ENCODE measurements around the gene NAB1. TPM values are rescaled to one million over a fixed set of nuclear protein-coding genes. Genes with fewer than 3 reads are reported as not detected.

NAB1 gene
- total RNA-seq, 1 experiment from 2014 or later: 40.2 TPM

DNA sequence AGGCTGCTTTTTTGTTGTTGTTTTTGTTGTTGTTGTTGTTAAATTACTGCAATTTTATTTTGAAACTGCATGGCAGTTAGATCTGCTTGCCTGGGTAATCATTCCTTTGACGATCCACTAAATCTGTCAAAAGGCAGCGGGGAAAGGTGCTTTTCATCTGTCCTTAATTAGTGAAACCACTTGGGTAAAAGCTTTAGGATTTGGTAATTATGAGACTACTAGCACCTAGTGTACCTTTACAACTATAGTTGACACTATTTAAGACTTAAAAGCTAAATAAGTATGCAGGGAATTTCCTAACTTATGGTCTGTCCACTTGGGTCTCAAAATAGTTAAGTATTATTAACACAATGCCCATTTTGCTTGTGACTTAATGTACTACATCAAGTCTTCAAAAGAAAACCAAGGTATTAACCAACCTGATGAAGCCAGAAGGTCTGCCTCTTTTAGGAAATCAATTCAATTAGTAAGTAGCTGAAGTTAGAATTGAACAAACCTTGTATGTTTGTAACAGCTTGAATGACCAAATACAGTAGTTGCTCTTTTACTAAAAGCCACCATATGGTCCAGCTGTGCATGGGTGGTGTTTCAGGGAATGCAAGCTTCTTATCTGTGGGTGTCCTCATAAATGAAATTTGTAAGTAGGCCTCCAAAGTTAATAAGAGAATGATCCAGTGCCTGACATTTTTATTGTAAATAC is 44.8 kb downstream of the NAB1 start:
- Histone ChIP-seq H3K36me3 (ENCODE audit: control insufficient read depth, insufficient read depth, low read length) (peaks cover 14% of the 10 kb centered on the region), H3K4me3 (ENCODE audit: low read depth in 2 of 2, low read length in 2 of 2) (no peak overlapping the region), H3K27ac (ENCODE audit: low read length) (no peak overlapping the region), H3K4me1 (ENCODE audit: control insufficient read depth, insufficient read depth, low read length) (no peaks in the 10 kb centered on the region), H3K9me3 (ENCODE audit: control insufficient read depth, insufficient read depth, low read depth, low read length) (no peaks in the 10 kb centered on the region), H3K27me3 (ENCODE audit: control insufficient read depth, insufficient read depth, low read length) (no peaks in the 10 kb centered on the region)
- DNase-seq (ENCODE audit: low read depth, low spot score) (no peak), ATAC-seq (no peak)
- in situ Hi-C loops (cut with HindIII; ENCODE audit: low pct_unique_long_range_greater_than_20kb, low sequenced_read_pairs): no loop called here
- ChIA-PET POLR2A (interaction anchor here (0.6 kb wide), 1 partner anchor 434 kb away, joined by 3 read pairs; no protein-coding TSS in a partner anchor), CTCF (no interaction called here)
- BruUV-seq (replicated peaks): no TSS peak
- intact Hi-C loops (cut with micrococcal nuclease; ENCODE audit: unreplicated experiment): no loop called here
- TF ChIP-seq TCF7L2 (IDR thresholded peaks at IDR 0.05; ENCODE audit: low read depth, low read length): no peak
- TF ChIP-seq, protein P1, sequence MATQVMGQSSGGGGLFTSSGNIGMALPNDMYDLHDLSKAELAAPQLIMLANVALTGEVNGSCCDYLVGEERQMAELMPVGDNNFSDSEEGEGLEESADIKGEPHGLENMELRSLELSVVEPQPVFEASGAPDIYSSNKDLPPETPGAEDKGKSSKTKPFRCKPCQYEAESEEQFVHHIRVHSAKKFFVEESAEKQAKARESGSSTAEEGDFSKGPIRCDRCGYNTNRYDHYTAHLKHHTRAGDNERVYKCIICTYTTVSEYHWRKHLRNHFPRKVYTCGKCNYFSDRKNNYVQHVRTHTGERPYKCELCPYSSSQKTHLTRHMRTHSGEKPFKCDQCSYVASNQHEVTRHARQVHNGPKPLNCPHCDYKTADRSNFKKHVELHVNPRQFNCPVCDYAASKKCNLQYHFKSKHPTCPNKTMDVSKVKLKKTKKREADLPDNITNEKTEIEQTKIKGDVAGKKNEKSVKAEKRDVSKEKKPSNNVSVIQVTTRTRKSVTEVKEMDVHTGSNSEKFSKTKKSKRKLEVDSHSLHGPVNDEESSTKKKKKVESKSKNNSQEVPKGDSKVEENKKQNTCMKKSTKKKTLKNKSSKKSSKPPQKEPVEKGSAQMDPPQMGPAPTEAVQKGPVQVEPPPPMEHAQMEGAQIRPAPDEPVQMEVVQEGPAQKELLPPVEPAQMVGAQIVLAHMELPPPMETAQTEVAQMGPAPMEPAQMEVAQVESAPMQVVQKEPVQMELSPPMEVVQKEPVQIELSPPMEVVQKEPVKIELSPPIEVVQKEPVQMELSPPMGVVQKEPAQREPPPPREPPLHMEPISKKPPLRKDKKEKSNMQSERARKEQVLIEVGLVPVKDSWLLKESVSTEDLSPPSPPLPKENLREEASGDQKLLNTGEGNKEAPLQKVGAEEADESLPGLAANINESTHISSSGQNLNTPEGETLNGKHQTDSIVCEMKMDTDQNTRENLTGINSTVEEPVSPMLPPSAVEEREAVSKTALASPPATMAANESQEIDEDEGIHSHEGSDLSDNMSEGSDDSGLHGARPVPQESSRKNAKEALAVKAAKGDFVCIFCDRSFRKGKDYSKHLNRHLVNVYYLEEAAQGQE (IDR thresholded peaks at IDR 0.05; ENCODE audit: insufficient read depth in 1 of 2, low read depth in 2 of 2, low read length in 1 of 2): no peak
- TF ChIP-seq POLR2AphosphoS5 (IDR thresholded peaks at IDR 0.05; ENCODE audit: low read depth, low read length): no peak
- TF ChIP-seq, protein P2, sequence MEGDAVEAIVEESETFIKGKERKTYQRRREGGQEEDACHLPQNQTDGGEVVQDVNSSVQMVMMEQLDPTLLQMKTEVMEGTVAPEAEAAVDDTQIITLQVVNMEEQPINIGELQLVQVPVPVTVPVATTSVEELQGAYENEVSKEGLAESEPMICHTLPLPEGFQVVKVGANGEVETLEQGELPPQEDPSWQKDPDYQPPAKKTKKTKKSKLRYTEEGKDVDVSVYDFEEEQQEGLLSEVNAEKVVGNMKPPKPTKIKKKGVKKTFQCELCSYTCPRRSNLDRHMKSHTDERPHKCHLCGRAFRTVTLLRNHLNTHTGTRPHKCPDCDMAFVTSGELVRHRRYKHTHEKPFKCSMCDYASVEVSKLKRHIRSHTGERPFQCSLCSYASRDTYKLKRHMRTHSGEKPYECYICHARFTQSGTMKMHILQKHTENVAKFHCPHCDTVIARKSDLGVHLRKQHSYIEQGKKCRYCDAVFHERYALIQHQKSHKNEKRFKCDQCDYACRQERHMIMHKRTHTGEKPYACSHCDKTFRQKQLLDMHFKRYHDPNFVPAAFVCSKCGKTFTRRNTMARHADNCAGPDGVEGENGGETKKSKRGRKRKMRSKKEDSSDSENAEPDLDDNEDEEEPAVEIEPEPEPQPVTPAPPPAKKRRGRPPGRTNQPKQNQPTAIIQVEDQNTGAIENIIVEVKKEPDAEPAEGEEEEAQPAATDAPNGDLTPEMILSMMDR (IDR thresholded peaks at IDR 0.05): no peak
- TF ChIP-seq SIN3A (IDR thresholded peaks at IDR 0.05; ENCODE audit: borderline replicate concordance, insufficient read depth, low read depth, low read length): no peak

DNA sequence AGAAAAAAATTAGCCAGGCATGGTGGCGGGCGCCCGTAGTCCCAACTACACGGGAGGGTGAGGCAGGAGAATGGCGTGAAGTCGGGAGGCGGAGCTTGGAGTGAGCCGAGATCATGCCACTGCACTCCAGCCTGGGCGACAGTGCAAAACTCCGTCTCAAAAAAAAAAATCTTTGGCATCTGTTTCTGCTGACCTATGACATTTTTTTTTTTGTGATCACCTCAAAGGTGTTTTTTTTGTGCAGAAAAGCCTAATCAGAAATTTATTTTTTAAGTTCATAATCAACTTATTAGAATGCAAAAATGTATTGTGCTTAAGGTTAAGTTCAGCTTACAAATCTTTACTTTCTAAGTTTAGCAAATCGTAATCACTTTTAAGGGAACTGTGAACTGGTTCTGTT is 45.6 kb downstream of the NAB1 start:
- intact Hi-C loops (cut with micrococcal nuclease; ENCODE audit: unreplicated experiment): no loop called here
- BruUV-seq (replicated peaks): no TSS peak
- peaks cover 11% of the 10 kb centered on the region for H3K36me3 ChIP-seq (ENCODE audit: control insufficient read depth, insufficient read depth, low read length)
- H3K27me3 ChIP-seq (ENCODE audit: control insufficient read depth, insufficient read depth, low read length): no peaks in the 10 kb centered on the region
- TF ChIP-seq POLR2AphosphoS5 (IDR thresholded peaks at IDR 0.05; ENCODE audit: low read depth, low read length) (no peak), SIN3A (IDR thresholded peaks at IDR 0.05; ENCODE audit: borderline replicate concordance, insufficient read depth, low read depth, low read length) (no peak), TCF7L2 (IDR thresholded peaks at IDR 0.05; ENCODE audit: low read depth, low read length) (no peak)
- TF ChIP-seq, protein P1 (IDR thresholded peaks at IDR 0.05; ENCODE audit: insufficient read depth in 1 of 2, low read depth in 2 of 2, low read length in 1 of 2): no peak
- TF ChIP-seq, protein P2 (IDR thresholded peaks at IDR 0.05): no peak
- no peaks in the 10 kb centered on the region for H3K9me3 ChIP-seq (ENCODE audit: control insufficient read depth, insufficient read depth, low read depth, low read length)
- DNase-seq (ENCODE audit: low read depth, low spot score) (no peak), ATAC-seq (no peak)
- no peak overlapping the region for H3K27ac ChIP-seq (ENCODE audit: low read length)
- H3K4me3 ChIP-seq (ENCODE audit: low read depth in 2 of 2, low read length in 2 of 2): no peak overlapping the region
- no peaks in the 10 kb centered on the region for H3K4me1 ChIP-seq (ENCODE audit: control insufficient read depth, insufficient read depth, low read length)
- ChIA-PET POLR2A (no interaction called here), CTCF (no interaction called here)
- in situ Hi-C loops (cut with HindIII; ENCODE audit: low pct_unique_long_range_greater_than_20kb, low sequenced_read_pairs): no loop called here

Data from Panc1 (cell line).